HFF-Myc (cell line): ENCODE measurements around the gene CD226.

Experiments used
- DNase-seq: peaks from one replicate; pipeline ENCODE4 v3.0.0-alpha.2; 2011; ENCODE audit warnings: low read depth; ENCODE audit errors: extremely low read depth
- H3K4me3 ChIP-seq: replicated peaks from 2 replicates; pipeline ENCODE4 v1.5.1; 2011; ENCODE audit warnings: low read depth, mild to moderate bottlenecking, control low read depth, low read length
- CTCF ChIP-seq: IDR thresholded peaks from 2 replicates; pipeline ENCODE4 v1.5.1; 2012; ENCODE audit warnings: mild to moderate bottlenecking, low read depth, low read length, control low read depth; ENCODE audit errors: missing control alignments

The CD226 gene

GRCh38 chr18:69804776-69805501 lies 142.7 kb downstream of the CD226 start:
- no peak overlapping the region for H3K4me3 ChIP-seq
- no peak for DNase-seq
- TF ChIP-seq CTCF, result no peak
